GM21723 (cell line): ENCODE measurements around the gene ATP2A2.
A peak's percentile ranks its signal among the peaks of the same experiment; 100 is the strongest.
"Not testable (repeated sequence)": the region's sequence is repeated elsewhere in the genome, so short reads cannot be mapped to it uniquely, and the experiment has no call there.

Experiments used
- ATAC-seq: cut with Tn5 transposase; IDR thresholded peaks from one replicate; pipeline ENCODE4 v1.9.1; 2021; ENCODE audit warnings: mild to moderate bottlenecking, moderate library complexity; ENCODE audit not compliant: unreplicated experiment

The ATP2A2 gene

GRCh38 chr12:110365489-110366320 lies 84.7 kb downstream of the ATP2A2 start:
- ATAC-seq, result no peak

- ATAC-seq, result no peak
Observed at GRCh38 chr12:110366321-110367142, 85.5 kb downstream of the ATP2A2 start.

GRCh38 chr12:110367181-110367864 lies 86.3 kb downstream of the ATP2A2 start:
- no peak for ATAC-seq

GRCh38 chr12:110369992-110370391 lies 88.9 kb downstream of the ATP2A2 start:
- no peak for ATAC-seq

- ATAC-seq, result no peak
Observed at GRCh38 chr12:110370732-110371231, 89.7 kb downstream of the ATP2A2 start.

- peak; percentile 67 for ATAC-seq
Observed at GRCh38 chr12:110371408-110372055, 90.5 kb downstream of the ATP2A2 start.

- no peak for ATAC-seq
Observed at GRCh38 chr12:110372056-110372425, 91.0 kb downstream of the ATP2A2 start.

- no peak for ATAC-seq
Observed at GRCh38 chr12:110373025-110373424, 92.0 kb downstream of the ATP2A2 start.

- no peak for ATAC-seq
Observed at GRCh38 chr12:110373425-110373824, 92.4 kb downstream of the ATP2A2 start.

GRCh38 chr12:110373962-110374611 lies 93.0 kb downstream of the ATP2A2 start:
- no peak for ATAC-seq

GRCh38 chr12:110378131-110378790 lies 97.2 kb downstream of the ATP2A2 start:
- ATAC-seq, result not testable (repeated sequence)

GRCh38 chr12:110379197-110379596 lies 98.2 kb downstream of the ATP2A2 start:
- no peak for ATAC-seq

- ATAC-seq, result no peak
Observed at GRCh38 chr12:110379631-110380030, 98.6 kb downstream of the ATP2A2 start.

- no peak for ATAC-seq
Observed at GRCh38 chr12:110382683-110383082, 101.6 kb downstream of the ATP2A2 start.
